ENCODE data around the gene KCNQ5. TPM values are rescaled to one million over a fixed set of nuclear protein-coding genes. Genes with fewer than 3 reads are reported as not detected.

Gene KCNQ5
- total RNA-seq, 1 experiment from 2014 or later = 9.4 TPM

DNA sequence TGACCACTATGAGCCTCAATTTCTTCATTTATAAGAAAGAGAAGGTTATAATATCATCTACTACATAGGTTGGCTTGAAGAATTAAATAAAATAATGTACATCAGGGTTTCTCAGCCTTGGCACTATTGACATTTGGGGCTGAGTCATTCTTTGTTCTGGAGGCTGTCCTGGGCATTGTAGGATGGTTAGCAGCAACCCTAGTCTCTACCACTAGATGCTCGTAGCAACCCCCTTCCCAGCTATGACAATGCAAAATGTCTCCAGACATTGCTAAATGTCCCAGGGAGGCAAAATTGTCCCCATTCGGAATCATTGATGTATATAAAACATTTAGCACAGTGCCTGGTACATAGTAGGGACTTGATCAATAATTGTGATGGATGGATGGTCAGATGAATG, 451.4 kb downstream of the KCNQ5 start:
- Histone ChIP-seq H3K27ac (ENCODE audit: low read length) (no peak overlapping the region), H3K4me1 (ENCODE audit: control insufficient read depth, insufficient read depth, low read length) (peaks cover 3% of the 10 kb centered on the region; the same call in 1 of the 2 replicates), H3K9me3 (ENCODE audit: control insufficient read depth, insufficient read depth, low read depth, low read length) (no peaks in the 10 kb centered on the region), H3K27me3 (ENCODE audit: control insufficient read depth, insufficient read depth, low read length) (no peaks in the 10 kb centered on the region), H3K4me3 (ENCODE audit: low read depth in 2 of 2, low read length in 2 of 2) (no peak overlapping the region), H3K36me3 (ENCODE audit: control insufficient read depth, insufficient read depth, low read length) (no peaks in the 10 kb centered on the region)
- in situ Hi-C loops (cut with HindIII; ENCODE audit: low pct_unique_long_range_greater_than_20kb, low sequenced_read_pairs) = no loop called here
- POLR2A ChIA-PET = no interaction called here
- no TSS peak for BruUV-seq (replicated peaks)
- peak; percentile 82 for ATAC-seq
- DNase-seq (ENCODE audit: low read depth, low spot score) = peak; percentile 63
- intact Hi-C loops (cut with micrococcal nuclease; ENCODE audit: unreplicated experiment) = no loop called here
- CTCF ChIA-PET = no interaction called here
- no peak for TF ChIP-seq TCF7L2 (IDR thresholded peaks at IDR 0.05; ENCODE audit: low read depth, low read length)
- TF ChIP-seq POLR2AphosphoS5 (IDR thresholded peaks at IDR 0.05; ENCODE audit: low read depth, low read length) = no peak
- TF ChIP-seq, protein P1, sequence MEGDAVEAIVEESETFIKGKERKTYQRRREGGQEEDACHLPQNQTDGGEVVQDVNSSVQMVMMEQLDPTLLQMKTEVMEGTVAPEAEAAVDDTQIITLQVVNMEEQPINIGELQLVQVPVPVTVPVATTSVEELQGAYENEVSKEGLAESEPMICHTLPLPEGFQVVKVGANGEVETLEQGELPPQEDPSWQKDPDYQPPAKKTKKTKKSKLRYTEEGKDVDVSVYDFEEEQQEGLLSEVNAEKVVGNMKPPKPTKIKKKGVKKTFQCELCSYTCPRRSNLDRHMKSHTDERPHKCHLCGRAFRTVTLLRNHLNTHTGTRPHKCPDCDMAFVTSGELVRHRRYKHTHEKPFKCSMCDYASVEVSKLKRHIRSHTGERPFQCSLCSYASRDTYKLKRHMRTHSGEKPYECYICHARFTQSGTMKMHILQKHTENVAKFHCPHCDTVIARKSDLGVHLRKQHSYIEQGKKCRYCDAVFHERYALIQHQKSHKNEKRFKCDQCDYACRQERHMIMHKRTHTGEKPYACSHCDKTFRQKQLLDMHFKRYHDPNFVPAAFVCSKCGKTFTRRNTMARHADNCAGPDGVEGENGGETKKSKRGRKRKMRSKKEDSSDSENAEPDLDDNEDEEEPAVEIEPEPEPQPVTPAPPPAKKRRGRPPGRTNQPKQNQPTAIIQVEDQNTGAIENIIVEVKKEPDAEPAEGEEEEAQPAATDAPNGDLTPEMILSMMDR (IDR thresholded peaks at IDR 0.05) = peak; percentile 23; the same call in 1 of the 2 replicates

DNA sequence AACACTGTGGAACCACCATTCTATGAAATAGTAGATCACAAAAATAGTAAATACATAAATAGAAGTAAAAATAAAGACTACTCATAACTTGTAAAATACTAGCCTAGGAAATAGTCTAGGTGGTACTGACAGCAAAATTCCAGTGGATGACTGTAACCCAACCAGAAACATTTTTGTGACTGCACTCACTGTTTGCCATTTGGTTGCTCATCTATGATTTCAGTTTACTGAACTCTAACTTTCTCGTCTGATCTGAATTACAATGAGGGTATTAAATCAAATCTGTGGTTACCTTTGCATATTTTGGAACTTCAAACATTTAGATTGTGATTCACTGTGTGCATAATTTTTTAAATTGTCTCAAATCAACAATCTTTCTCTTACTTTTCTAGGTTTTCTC, 452.3 kb downstream of the KCNQ5 start:
- CTCF ChIA-PET = no interaction called here
- BruUV-seq (replicated peaks) = no TSS peak
- no peaks in the 10 kb centered on the region for H3K27me3 ChIP-seq (ENCODE audit: control insufficient read depth, insufficient read depth, low read length)
- in situ Hi-C loops (cut with HindIII; ENCODE audit: low pct_unique_long_range_greater_than_20kb, low sequenced_read_pairs) = no loop called here
- DNase-seq (ENCODE audit: low read depth, low spot score) (peak; percentile 95), ATAC-seq (peak; percentile 85)
- H3K9me3 ChIP-seq (ENCODE audit: control insufficient read depth, insufficient read depth, low read depth, low read length) = no peaks in the 10 kb centered on the region
- no peak for TF ChIP-seq POLR2AphosphoS5 (IDR thresholded peaks at IDR 0.05; ENCODE audit: low read depth, low read length)
- TF ChIP-seq TCF7L2 (IDR thresholded peaks at IDR 0.05; ENCODE audit: low read depth, low read length) = no peak
- TF ChIP-seq SIN3A (IDR thresholded peaks at IDR 0.05; ENCODE audit: borderline replicate concordance, insufficient read depth, low read depth, low read length) = no peak
- TF ChIP-seq, protein P2, sequence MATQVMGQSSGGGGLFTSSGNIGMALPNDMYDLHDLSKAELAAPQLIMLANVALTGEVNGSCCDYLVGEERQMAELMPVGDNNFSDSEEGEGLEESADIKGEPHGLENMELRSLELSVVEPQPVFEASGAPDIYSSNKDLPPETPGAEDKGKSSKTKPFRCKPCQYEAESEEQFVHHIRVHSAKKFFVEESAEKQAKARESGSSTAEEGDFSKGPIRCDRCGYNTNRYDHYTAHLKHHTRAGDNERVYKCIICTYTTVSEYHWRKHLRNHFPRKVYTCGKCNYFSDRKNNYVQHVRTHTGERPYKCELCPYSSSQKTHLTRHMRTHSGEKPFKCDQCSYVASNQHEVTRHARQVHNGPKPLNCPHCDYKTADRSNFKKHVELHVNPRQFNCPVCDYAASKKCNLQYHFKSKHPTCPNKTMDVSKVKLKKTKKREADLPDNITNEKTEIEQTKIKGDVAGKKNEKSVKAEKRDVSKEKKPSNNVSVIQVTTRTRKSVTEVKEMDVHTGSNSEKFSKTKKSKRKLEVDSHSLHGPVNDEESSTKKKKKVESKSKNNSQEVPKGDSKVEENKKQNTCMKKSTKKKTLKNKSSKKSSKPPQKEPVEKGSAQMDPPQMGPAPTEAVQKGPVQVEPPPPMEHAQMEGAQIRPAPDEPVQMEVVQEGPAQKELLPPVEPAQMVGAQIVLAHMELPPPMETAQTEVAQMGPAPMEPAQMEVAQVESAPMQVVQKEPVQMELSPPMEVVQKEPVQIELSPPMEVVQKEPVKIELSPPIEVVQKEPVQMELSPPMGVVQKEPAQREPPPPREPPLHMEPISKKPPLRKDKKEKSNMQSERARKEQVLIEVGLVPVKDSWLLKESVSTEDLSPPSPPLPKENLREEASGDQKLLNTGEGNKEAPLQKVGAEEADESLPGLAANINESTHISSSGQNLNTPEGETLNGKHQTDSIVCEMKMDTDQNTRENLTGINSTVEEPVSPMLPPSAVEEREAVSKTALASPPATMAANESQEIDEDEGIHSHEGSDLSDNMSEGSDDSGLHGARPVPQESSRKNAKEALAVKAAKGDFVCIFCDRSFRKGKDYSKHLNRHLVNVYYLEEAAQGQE (IDR thresholded peaks at IDR 0.05; ENCODE audit: insufficient read depth in 1 of 2, low read depth in 2 of 2, low read length in 1 of 2) = no peak
- TF ChIP-seq, protein P1 (IDR thresholded peaks at IDR 0.05) = no peak
- no peak overlapping the region for H3K27ac ChIP-seq (ENCODE audit: low read length)
- intact Hi-C loops (cut with micrococcal nuclease; ENCODE audit: unreplicated experiment) = no loop called here
- no peaks in the 10 kb centered on the region for H3K36me3 ChIP-seq (ENCODE audit: control insufficient read depth, insufficient read depth, low read length)
- H3K4me1 ChIP-seq (ENCODE audit: control insufficient read depth, insufficient read depth, low read length) = peaks cover 6% of the 10 kb centered on the region; the same call in 1 of the 2 replicates
- no peak overlapping the region for H3K4me3 ChIP-seq (ENCODE audit: low read depth in 2 of 2, low read length in 2 of 2)
- POLR2A ChIA-PET = no interaction called here

All from Panc1 (cell line).